Measurements from ENCODE around the gene PIH1D1.
A peak's percentile ranks its signal among the peaks of the same experiment; 100 is the strongest.
"Not testable (repeated sequence)": the region's sequence is repeated elsewhere in the genome, so short reads cannot be mapped to it uniquely, and the experiment has no call there.

Gene PIH1D1

GRCh38 chr19:49453013-49453756 is 1.6 kb upstream of the PIH1D1 start, which contains the start of gene ALDH16A1:
ALDH16A1 (plus strand) TSS chr19:49453225; CDS start chr19:49453332, 107 bp downstream.
- DNase-seq, result peak; percentile 98

- DNase-seq, result no peak
Observed at GRCh38 chr19:49450405-49450804, 1.2 kb downstream of the PIH1D1 start.

- DNase-seq, result no peak
Observed at GRCh38 chr19:49448432-49448786, 3.2 kb downstream of the PIH1D1 start.

GRCh38 chr19:49447485-49448431 is 3.9 kb downstream of the PIH1D1 start:
- no peak for DNase-seq

GRCh38 chr19:49445997-49446396 is 5.6 kb downstream of the PIH1D1 start:
- no peak for DNase-seq

GRCh38 chr19:49444100-49444700 is 7.4 kb downstream of the PIH1D1 start:
- DNase-seq, result not testable (repeated sequence)

GRCh38 chr19:49443366-49444099 is 8.1 kb downstream of the PIH1D1 start:
- peak; percentile 91 to 98 for DNase-seq

- peak in 1 of 2 donors; percentile 64 for DNase-seq
Observed at GRCh38 chr19:49442771-49443365, 8.7 kb downstream of the PIH1D1 start.

GRCh38 chr19:49442354-49442753 is 9.3 kb downstream of the PIH1D1 start:
- DNase-seq, result no peak

GRCh38 chr19:49441960-49442350 is 9.7 kb downstream of the PIH1D1 start:
- DNase-seq, result no peak

- no peak for DNase-seq
Observed at GRCh38 chr19:49441210-49441959, 10.2 kb downstream of the PIH1D1 start, which contains the start of gene SLC17A7. SLC17A7 (minus strand) TSS chr19:49441527; CDS start chr19:49441379, 148 bp downstream.

GRCh38 chr19:49440439-49441209 is 11.0 kb downstream of the PIH1D1 start:
- no peak for DNase-seq

GRCh38 chr19:49439836-49440235 is 11.8 kb downstream of the PIH1D1 start:
- no peak for DNase-seq

GRCh38 chr19:49438261-49438660 is 13.4 kb downstream of the PIH1D1 start:
- DNase-seq, result no peak

GRCh38 chr19:49437231-49437630 is 14.4 kb downstream of the PIH1D1 start:
- no peak for DNase-seq

GRCh38 chr19:49436381-49437017 is 15.1 kb downstream of the PIH1D1 start:
- no peak for DNase-seq

GRCh38 chr19:49435670-49436069 is 15.9 kb downstream of the PIH1D1 start:
- DNase-seq, result no peak

- no peak for DNase-seq
Observed at GRCh38 chr19:49434907-49435583, 16.6 kb downstream of the PIH1D1 start.

- DNase-seq, result no peak
Observed at GRCh38 chr19:49433240-49433901, 18.2 kb downstream of the PIH1D1 start.
